HG02884 (cell line): Measurements from ENCODE around the gene EAPP.
"Not testable (repeated sequence)": the region's sequence is repeated elsewhere in the genome, so short reads cannot be mapped to it uniquely, and the experiment has no call there.

Experiments used
- ATAC-seq: cut with Tn5 transposase; IDR thresholded peaks from one replicate; pipeline ENCODE4 v1.9.1; 2021; ENCODE audit warnings: mild to moderate bottlenecking, moderate library complexity; ENCODE audit not compliant: unreplicated experiment

EAPP gene

DNA sequence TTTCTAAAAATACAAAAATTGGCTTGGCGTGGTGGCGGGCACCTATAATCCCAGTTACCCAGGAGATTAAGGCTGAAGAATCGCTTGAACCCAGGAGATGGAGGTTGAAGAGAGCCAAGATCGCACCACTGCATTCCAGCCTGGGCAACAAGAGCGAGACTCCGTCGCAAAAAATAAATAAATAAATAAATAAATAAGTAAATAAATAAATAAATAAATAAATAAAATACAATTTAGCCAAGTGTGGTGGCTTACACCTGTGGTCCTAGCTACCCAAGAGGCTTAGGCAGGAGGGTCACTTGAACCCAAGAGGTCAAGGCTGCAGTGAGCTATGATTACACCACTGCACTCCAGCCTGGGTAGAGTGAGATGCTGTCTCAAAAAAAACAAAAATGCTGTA lies 51.0 kb downstream of the EAPP start:
- no peak for ATAC-seq

DNA sequence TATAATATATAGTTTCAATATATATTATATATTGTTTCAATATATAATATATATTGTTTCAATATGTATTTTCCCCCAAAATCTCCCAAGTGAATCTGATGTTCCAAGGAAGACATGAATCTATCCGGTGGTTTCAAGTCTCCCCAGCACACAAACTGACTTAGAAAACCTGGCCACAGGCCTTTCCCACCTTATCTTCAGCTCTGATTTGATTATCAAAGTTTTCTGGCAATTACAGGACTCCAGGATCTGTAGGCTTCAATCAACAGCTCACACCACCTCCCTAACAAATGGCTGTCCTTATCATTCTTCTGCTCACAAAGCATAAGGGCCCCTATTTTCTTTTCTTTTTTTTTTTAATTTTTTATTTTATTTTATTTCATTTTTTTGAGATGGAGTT lies 54.8 kb downstream of the EAPP start:
- ATAC-seq = no peak

DNA sequence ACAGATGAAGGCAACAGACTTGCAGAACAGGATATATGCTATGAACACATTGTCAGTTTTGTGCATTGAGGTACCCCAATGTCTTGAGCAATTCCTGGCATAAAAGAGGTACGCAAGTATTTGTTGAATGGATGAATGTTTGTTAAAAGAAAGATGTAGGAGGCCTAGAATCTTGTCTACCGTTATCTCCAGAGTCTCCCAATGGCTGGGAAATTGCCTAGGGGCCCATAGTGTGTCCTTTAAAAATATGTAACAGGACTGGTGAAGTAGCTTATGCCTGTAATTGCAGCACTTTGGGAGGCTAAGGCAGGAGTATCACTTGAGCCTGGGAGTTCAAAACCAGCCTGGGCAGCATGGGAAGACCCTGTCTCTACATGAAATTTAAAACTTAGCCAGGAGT lies 57.0 kb downstream of the EAPP start:
- no peak for ATAC-seq

DNA sequence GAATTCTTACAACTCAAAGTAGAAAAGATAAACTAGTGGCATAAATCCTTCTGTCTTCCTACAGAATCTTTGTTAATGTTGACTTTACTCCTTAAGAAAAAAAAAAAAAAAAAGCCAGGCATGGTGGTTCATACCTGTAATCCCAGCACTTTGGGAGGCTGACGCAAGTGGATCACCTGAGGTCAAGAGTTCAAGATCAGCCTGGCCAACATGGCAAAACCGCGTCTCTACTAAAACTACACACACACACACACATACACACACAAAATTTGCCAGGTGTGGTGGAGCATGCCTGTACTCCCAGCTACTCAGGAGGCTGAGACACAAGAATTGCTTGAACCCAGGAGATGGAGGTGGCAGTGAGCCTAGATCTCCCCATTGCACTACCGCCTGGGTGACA lies 59.8 kb downstream of the EAPP start:
- no peak for ATAC-seq

DNA sequence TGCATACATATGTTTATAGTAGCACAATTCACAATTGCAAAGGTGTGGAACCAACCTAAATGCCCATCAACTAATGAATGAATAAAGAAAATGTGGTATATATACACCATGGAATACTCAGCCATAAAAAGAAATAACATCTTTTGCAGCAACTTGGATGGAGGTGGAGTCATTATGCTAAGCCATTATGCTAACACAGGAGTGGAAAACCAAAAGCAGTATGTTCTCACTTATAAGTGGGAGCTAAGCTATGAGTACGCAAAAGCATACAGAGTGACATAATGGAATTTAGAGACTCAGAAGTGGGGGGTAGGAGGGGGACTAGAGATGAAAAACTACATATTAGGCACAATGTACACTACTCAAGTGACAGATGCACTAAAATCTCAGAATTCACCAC lies 61.2 kb downstream of the EAPP start:
- ATAC-seq = no peak

DNA sequence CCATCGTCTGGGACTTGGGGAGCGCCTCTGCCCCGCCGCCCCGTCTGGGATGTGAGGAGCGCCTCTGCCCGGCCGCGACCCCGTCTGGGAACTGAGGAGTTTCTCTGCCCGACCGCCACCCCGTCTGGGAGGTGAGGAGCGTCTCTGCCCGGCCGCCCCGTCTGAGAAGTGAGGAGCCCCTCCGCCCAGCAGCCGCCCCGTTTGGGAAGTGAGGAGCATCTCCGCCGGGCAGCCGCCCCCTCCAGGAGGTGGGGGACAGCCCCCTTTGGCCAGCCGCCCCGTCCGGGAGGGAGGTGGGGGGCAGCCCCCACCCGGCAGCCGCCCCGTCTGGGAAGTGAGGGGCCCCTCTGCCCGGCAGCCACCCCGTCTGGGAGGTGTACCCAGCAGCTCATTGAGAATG lies 63.5 kb downstream of the EAPP start:
- not testable (repeated sequence) for ATAC-seq

DNA sequence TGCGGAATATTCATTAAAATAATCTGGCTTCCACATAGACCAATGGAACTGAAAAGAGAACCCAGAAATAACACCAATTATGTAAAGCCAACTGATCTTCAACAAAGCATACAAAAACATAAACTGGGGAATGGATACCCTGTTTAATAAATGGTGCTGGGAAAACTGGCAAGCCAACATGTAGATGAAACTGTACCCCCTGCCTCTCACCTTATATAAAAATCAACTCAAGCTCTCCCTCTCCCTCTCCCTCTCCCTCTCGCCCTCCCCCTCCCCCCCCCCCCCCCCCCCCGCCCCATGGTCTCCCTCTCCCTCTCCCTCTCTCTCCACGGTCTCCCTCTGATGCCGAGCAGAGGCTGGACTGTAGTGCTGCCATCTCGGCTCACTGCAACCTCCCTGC lies 64.3 kb downstream of the EAPP start:
- ATAC-seq = no peak

DNA sequence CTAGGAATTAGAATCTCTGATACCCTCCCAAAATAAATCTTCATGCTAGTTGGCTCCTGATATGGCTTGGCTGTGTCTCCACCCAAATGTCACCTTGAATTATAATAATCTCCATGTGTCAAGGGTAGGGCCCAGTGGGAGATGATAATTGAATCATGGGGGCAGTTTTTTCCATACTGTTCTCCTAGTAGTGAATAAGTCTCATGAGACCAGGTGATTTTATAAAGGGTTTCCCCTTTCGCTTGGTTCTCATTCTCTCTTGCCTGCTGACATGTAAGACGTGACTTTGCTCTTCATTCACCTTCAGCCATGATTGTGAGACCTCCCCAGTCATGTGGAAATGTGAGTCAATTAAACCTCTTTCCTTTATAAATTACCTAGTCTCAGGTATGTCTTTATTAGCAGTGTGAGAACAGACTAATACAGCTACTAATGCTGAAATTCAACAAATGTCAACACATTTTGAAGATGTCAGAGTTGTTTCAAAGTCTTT lies 65.3 kb downstream of the EAPP start:
- ATAC-seq = no peak

DNA sequence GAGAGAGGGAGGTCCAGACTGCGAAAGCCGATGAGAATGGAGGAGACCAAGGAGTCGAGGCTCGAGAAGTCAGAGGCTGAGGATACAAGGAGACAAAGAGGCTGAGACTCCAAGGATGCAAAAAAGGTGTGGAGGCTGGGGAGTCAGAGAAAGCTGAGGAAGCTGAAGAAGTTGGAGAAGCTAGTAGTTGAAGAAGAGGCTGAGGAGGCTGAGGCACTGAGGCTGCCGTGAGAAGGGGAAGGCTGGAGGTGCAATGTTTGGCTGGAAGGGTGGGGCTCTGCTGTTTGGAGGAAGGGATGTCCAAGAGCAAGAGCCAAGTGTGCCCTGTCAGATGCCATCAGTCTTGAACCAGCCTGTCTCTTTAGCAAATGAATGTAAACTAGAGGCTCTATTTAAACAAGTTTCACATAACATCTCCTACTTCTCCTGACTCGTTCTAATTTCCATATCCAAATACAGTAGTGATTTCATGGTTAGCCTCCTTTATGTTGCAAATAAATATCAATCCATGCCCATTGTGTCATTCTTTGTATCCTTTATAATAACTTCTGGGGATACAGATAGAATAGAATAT lies 66.7 kb downstream of the EAPP start:
- ATAC-seq = no peak

DNA sequence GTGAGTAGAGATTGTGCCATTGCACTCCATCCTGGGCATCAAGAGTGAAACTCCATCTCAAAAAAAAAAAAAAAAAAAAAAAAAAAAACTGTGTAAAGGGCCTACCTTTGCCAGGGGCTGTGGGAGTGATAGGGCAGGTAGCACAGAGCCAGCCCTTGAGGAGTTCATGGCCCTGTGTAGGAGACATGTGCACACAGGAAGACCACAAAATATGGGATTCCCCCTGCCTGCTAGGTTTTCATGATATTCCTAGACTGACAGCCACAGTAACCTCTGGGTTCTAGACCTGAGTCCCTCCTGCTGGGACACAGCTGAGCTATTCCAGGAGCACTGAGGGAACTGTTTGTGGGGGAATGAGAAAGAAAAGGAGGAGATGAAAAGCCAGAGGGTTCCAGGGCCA lies 69.2 kb downstream of the EAPP start:
- no peak for ATAC-seq

DNA sequence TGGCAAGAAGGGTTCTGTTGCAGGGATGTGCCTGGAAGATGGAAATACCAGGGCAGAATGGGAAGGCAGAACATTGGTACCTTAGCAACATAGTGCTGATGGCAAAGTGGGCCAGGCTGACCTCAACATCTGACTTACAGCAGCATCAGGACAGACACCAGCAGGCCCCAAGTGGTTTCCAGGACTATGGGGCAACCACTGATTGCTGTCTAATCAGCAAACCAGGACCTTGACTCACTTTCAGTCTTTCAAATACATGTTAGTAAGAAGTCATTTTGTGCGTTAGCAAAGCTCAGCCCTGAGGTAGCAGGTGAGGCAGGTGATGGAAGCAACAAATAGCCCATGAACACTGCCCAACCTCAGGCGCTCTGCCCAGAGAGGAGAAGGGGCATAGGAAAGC lies 72.8 kb downstream of the EAPP start:
- ATAC-seq = no peak
